NCI-H128 (cell line): ENCODE results near the gene SLTM.
"Not testable (repeated sequence)": the region's sequence is repeated elsewhere in the genome, so short reads cannot be mapped to it uniquely, and the experiment has no call there.

ENCODE experiments used
- DNase-seq: peaks from one replicate; lab custom pipeline; 2025; ENCODE audit not compliant: unreplicated experiment; lab: John Stamatoyannopoulos, UW

The SLTM gene

DNA sequence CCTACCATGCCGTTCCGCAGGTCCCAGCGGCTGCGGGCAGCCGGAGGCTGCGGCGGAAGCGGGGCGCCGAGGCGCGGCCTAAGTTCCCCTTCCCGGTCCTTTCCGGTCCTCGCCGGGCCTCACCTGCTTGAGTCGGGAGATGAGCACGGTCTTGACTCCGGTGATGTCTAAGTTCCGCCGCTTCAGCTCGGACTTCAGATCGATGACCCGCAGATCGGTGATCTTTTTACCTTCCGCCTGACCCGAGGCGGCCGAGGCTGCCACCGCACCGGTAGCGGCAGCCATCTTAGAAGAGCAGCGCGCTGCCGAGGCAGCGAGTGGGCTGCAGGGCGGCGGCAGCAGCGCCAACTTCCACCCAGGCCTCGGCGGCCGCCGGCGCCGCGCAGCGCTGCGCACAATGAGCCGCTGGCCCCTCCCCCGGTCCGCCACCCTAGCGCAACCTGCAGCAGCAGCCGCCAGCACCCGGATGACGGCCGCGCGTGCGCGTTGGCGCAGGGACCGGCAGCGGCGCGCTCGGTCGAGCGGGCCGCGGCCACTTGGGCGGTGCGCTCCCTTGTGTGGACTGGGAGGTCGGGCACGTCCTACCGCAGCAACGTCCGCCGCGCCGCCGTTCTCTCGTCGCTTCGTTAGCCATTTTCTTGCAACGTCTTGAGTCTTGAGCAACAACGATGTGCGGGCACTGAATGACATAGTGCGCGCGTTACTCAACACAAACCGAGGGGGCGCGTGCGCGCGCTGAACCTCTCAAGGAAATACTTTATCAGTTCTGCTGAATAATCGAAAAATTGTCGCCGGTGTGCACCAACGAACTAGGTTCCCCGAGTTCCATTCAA is at the start of gene SLTM:
Gene SLTM (minus strand): TSS at position 399 of the 833 bp plus-strand sequence. CDS start 114 bp downstream, at position 285.
- peak; percentile 68 for DNase-seq

DNA sequence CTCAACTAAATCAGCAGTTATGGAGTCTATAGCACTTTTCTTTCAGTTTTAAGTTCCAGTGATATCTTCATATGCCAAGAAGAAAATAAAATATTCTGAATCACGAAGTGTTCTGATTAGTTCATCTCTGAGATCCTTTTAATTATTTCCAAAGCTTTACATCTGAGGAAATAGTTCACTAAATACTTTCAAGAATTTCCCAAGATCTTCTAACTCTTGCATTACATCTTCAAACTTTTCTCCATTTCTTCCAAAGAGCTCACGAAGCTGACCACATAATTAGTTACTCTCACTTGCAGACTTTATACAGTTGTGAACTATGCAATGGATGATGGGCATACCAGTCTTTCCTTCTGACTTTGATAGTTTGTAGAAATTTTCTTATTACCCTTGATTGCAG is 49.8 kb upstream of the SLTM start:
- no peak for DNase-seq

DNA sequence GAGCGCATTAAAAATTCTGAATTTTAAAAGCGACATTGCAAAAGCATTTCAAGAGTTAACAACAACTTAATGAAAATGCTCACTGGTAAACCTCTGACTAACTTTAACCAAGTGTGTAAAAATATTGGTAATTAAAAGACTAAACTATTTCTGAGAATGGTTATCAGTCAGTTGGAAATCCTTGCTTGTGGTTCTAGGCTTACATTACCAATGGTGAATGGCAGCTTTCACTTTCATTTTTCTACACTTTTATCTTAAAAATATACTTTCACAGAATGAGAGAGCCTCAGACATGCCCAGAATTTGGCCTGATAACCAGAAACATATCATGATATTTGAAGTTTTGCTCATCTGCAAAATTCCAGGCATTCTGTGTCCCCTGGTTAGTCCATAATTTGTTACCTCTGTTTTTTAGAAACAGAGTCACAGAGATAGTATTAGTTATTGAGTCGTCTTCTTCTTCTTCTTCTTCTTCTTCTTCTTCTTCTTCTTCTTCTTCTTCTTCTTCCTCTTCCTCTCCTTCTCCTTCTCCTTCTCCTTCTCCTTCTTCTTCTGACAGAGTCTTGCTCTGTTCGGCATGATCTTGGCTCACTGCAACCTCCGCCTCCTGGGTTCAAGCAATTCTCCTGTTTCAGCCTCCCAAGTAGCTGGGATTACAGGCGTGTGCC is 48.5 kb upstream of the SLTM start:
- DNase-seq: no peak

DNA sequence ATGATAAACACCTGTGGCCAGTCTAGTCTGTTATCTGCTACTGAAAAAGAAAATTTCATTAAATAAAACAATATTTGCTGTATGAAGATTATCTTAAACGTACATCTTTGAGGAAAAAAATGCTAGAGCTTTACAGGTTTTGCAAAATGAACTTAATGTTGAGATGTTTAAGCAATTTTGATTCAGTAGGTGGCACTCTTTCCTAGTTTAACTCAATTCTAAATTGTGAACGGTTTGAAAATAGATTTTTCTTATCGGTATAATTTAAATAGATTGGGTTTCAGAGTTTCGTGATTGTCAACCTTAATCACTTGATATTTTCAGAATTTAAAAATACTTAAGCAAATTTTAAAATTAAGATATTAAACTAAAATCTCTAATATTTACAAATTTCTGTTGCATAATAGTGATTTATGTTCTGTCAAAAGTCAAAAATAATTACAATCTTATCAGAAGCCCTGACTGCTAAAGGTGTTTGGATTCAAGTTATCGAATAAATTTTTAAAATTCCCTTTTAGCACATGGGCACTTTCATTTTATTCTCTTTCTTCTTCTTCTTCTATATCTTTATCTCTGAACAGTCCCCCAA is 47.0 kb upstream of the SLTM start:
- peak; percentile 11 for DNase-seq

DNA sequence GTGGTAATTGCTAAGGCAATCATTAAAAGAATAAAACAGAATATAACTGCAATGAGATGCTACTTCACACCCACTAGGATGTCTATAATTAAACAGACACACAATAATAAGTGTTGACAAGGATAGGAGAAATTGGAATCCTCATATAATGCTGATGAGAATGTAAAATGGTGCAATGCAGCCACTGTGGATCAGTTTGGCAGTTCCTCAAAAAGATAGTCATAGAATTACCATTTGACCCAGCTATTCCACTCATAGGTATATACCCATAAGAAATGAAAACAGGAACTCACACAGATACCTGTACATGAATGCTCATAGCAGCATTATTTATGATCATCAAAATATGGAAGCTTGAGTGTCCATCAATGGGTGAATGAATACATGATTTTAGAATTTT is 44.4 kb upstream of the SLTM start:
- no peak for DNase-seq

DNA sequence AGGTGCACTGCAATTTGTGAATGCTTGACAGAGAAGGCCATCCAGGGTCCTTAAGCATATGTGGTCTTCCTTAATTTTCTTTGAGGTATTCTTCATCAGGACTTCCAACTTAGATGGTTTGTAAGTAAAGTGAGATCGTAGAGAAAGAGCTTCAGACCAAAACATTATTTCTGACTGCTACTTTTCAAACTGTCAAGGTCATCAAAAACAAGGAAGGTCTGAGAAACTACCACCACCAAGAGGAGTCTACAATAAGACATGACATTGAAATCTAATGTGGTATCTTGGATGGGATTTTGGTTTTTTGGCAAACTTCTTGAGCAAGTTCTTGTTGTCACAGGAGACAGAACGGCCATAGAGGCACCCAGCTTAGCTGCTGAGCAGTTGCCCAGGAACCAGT is 34.0 kb upstream of the SLTM start:
- DNase-seq: no peak

DNA sequence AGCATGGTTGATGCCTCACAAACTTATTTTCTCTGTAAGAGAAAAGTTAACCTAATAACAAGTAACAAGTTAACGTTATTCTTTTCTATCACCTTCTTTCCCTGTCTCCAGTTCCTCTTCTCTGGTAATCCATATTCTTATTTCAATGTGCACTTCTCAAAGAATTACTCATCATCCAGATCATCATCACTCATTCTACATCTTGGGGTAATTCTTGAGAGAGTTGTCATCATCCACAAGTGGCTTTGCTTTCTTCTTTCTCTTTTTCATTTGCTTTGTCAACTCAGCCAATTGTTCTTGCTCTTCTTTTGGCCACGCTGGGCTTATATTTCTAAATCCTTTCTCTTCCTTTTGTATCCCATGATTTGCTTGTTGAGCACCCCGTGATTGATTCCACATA is 33.2 kb upstream of the SLTM start:
- DNase-seq: no peak

DNA sequence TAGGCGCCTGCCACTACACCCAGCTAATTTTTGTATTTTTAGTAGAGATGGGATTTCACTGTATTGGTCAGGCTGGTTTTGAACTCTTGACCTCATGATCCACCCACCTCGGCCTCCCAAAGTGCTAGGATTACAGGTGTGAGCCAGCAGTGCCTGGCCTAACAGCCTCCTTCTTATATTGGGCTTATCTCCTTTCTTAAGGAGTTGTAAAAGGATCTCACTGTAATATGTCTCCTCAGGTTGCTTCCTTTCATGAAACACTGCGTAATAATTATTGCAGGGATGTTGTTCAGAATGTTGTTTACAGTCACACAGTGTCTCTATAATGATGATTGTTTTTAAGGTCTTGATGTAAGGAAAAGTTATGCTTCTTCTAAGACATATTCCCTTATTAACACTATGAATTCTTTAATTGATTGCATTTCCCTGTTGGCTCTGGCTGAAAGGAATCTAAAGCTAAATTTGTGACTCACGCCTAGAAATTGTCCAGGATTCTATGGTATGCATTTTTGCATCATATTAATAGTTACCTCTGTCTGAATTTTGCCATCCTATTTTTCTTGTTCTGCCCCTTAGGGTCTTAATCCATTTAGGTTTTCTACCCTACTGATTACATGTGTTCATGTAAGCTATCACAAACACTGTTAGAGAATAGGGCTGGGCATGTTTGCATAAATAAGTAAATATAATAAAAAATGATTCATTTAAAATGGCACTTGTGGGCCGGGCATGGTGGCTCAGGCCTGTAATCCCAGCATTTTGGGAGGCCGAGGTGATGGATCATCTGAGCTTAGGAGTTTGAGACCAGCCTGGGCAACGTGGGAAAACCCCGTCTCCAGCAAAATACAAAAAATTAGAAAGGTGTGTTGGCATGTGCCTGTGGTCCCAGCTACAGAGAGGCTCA is 29.4 kb upstream of the SLTM start:
- no peak for DNase-seq

DNA sequence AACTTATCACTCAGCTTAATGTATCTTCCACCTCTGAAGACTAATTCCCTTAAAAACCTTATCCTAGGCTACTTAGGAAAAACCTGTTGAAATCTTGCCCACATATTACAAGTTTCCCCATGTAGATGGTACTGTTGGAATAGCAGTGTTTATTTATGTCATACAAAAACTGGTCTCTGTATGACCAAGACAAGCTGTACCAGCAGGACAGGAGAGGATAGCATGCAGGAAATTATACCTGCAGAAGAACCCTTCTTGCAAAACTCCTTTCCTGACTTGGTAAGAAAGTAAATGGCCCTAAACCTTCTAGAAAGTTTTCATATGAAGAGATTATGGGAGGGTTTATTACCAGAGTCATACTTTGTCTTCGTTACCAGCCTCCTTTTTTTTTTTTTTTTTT is 28.7 kb upstream of the SLTM start:
- DNase-seq: no peak

DNA sequence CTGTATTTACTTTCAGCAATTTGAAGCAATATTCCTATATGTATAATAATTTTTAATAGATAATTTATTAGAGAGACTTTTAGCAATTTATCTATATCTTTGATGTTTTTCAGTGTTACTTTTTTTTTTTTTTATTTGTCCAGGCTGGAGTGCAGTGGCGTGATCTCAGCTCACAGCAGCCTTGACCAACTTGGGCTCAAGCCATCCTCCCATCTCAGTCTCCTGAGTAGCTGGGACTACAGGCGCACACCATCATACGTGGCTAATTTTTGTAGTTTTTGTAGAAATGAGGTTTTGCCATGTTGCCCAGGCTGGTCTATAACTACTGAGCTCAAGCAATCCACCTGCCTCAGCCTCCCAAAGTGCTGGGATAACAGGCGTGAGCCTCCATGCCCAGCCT is 25.3 kb upstream of the SLTM start:
- no peak for DNase-seq

DNA sequence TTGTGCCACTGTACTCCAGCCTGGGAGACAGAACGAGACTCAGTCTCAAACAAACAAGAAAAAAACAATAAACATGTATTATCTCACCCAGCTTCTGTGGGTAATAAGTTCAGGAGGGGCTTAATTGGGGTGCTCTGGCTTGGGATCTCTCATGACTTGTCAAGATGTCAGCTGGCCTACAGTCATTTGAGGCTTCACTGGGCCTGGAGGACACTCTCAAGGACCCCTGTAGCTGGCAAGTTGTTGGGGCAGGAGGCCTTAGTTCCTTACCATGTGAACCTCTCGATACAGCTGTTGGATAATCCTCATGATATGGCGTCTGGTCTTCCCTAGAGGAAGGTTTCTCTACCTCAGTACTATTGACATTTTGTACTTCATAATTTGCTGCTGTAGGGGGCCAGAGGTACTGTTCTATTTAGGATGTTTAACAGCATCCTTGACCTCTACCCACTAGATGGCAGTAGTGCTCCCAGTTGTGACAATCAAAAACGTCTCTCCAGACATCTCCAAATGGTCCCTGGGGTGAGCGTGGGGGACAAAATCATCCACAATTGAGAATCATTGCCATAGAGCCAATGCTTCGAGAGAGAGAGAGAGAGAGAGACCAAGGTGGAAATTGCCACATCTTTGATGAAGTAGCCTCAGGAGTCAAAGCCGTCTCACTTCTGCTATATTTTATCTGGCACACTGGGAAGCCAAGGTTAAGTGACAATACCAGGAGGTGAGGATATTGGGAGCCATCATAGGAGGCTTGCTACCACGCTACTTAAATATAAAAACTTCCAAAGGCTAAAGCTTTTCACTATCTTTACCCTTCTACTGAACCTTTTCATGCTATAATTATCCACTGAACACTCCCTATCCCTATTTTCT is 23.9 kb upstream of the SLTM start:
- DNase-seq: peak; percentile 6

DNA sequence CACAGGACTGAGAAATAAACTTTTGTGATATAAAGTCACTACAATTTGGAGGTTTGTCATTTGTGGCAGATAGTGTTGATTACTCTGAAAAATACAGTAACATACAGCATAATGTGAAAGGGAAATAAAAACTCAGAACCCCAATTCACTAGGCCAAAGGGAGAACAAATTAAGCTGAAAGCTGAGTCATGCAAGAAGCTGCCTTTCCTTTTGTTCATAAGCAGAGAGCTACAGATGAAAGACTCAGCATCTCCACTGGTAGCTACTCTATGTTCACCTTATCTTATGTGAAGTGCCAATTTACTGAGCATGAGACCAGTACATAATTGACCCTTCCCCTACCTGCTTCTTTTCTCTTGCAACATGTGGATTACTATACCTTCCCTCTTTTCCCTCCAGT is 19.3 kb upstream of the SLTM start:
- no peak for DNase-seq

DNA sequence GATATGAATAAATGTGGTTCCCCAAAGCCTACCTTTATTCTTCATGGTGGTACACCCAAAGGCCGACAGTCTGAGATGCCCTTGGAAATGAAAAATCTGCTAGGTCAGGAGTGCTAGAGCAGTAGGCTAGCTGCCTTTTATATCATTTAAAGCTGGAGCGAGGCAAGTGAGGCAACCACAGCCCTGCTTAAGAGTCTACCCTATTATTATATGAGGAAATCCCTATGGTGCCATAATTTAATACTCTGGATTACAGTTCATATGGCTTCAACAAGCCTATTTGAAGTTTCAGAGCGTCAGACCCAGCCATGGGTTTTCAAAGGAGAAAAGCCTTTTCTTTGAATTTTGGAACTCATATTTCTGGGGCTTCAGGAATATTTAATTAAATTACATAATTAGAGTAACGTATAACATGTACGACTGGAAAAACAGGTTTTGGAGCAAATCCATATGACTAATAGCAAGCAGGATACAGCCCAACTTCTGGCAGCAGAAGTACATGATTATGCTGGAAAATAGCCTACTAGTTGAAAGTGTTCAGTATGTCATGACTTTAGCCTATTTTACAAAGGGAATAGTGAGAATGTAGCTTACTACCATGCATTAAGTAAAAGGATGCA is 18.0 kb upstream of the SLTM start:
- DNase-seq: no peak

DNA sequence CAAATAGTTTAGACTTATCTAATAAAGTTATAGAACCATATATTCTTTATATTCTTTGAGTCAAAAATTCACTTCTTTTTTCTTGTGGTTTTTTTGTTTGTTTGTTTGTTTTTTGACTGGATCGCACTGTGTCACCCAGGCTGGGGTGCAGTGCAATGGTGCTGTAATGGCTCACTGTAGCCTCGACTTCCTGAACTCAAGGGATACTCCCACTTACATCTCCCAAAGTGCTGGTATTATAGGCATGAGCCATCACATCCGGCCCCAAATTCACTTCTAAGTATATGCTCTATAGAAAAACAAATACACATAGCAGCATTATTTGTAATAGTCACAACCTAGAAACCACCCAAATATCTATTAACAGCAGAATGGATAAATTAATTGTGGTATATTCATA is 13.7 kb upstream of the SLTM start:
- no peak for DNase-seq

DNA sequence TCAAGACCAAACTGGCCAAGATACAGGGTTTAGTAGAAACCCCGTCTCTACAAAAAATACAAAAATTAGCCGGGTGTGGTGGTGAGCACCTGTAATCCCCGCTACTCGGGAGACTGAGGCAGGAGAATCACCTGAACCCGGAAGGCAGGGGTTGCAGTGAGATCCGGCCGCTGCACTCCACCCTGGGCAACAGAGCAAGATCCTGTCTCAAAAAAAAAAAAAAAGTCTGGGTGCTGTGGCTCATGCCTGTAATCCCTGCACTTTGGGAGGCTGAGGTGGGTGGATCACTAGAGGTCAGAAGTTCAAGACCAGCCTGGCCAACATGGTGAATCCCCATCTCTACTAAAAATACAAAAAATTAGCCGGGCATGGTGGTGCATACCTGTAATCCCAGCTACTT is 1.5 kb upstream of the SLTM start:
- not testable (repeated sequence) for DNase-seq

DNA sequence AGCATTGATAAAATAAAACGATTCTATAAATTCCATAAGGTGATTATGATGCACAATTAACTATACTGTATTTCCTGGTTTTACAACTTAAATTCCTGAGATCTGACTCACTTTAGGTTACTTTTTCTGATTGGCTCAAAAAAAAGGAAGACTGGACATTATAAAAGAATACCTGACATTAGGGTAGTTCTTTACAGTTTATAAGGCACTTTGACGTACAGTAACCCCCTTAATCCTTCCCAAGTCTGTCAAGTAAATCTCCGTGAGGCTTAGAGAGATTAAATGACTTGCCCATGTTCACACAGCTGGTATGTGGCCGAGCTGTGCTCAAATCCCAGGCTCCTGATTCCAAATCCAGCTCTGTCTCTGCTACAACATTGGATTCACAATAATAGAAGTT is 1.0 kb upstream of the SLTM start:
- no peak for DNase-seq

DNA sequence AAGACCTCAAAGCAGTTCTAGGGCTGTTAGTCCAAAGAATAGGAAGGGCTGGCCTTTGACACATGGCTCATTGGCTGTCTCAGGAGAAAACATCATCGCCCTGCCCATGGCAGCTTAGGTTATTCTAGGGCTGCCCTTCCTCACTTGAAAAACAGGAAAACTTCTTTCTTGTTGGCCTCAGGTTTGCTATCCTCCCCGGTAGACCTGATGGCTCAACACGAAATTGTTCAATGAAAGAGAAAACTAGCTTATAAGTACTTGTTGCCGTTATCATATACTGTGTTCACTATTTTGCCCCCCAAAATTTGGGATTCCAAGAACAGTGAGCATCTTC is 602 bp upstream of the SLTM start:
- no peak for DNase-seq

DNA sequence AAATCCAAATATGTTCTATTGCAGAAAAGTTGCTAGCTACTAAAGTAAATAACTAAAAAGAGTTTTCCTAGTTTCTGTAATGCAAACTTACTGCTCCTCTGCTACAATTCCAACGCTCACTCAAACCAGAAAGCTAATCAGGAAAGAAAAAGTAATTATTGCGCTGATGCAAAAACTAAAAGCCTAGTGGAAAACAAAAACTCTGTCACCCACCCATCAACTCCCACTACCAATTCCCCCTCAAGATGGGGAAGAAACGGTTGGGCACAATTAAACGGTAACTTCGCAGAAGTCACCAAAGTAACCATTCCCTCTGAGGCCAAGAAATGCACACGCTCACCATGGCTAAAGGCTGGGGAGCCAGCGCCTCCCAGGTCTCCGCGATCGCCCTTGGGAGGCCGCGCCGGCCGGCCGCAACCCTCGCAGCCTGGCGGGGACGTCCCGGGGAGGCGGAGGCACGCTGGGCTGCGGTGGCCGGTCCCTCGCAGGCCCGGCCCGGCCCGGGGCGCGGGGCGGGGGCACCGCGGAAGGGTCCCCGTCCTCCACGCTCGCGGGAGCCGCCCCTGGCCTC is 684 bp downstream of the SLTM start:
- no peak for DNase-seq

DNA sequence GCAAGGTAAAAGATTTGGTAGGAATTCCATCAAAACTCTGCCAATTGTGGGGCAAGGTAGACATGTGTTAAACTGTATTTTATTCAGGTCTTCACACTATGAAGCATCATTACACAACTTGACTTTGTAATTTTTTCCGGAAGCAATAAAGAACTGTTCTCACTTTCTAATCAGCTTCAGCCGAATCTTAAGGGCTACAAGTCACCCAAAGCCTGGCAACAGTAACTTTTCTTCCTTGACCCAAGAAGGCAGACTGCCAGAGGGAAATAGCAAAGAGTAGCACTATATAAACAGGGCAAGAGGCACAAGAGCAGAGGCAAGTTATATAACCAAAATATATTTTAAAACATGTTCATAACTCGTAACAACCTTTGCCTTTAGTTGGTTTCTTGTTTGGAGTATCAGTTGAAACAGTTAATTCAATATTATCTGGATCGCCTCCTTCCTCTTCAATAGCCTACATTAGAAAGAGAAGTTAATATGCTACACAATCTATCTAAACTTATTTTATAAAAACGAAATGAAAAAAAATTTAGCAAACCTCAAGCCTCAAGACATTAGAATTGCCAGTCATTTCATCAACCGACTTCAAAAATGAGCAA is 1.4 kb downstream of the SLTM start:
- DNase-seq: no peak
